CD4-positive, alpha-beta memory T cell (primary cell): Measurements from ENCODE around the gene CEP112. TPM values are rescaled to one million over a fixed set of nuclear protein-coding genes. Genes with fewer than 3 reads are reported as not detected.
A peak's percentile ranks its signal among the peaks of the same experiment; 100 is the strongest.

Experiments
- CTCF ChIA-PET: fragments of 350-600 bp; sonication (Branson Sonifier 250); formaldehyde crosslinking; loops from one replicate; lab custom pipeline; 2021; ENCODE audit warnings: inconsistent platforms; ENCODE audit not compliant: partially characterized antibody; lab: Charles Lee
- POLR2A ChIA-PET: fragments of 350-600 bp; sonication (Branson Sonifier 250); formaldehyde crosslinking; loops from one replicate; lab custom pipeline; 2021; ENCODE audit not compliant: partially characterized antibody; lab: Charles Lee
- DNase-seq, 5 donors: peaks; one replicate each; pipeline versions ENCODE4 v3.0.0 to v3.0.0-alpha.2; 2020 to 2022; ENCODE audit warnings: mixed read lengths in 1 of 5
- H3K27ac ChIP-seq: one replicate; pipeline ENCODE4 v1.7.0; 2013; ENCODE audit warnings: low read depth, low read length
- H3K27me3 ChIP-seq: 2 replicates; pipeline ENCODE4 v1.7.0; 2013; ENCODE audit warnings: mild to moderate bottlenecking, low read length, moderate library complexity; ENCODE audit not compliant: insufficient read depth
- H3K36me3 ChIP-seq: 2 replicates; pipeline ENCODE4 v1.7.0; 2013; ENCODE audit warnings: mild to moderate bottlenecking, low read length, moderate library complexity; ENCODE audit not compliant: insufficient read depth
- H3K4me1 ChIP-seq: 2 replicates; pipeline ENCODE4 v1.7.0; 2013; ENCODE audit warnings: mild to moderate bottlenecking, low read length, moderate library complexity; ENCODE audit not compliant: insufficient read depth
- H3K4me3 ChIP-seq, 2 donors: one replicate each; pipeline ENCODE4 v1.7.0; 2013; ENCODE audit warnings: low read length in 2 of 2, mild to moderate bottlenecking in 1 of 2
- H3K9me3 ChIP-seq, 2 donors: one replicate each; pipeline ENCODE4 v1.7.0; 2013; ENCODE audit warnings: low read length in 2 of 2, control low read depth in 1 of 2; ENCODE audit not compliant: control insufficient read depth in 1 of 2
- H3K27ac Mint-ChIP-seq, 7 donors: one replicate each; pipeline ENCODE4 v1.8.0; 2020 to 2021; ENCODE audit warnings: mixed read lengths in 7 of 7, mild to moderate bottlenecking in 6 of 7, inconsistent platforms in 3 of 7, moderate library complexity in 3 of 7
- H3K27me3 Mint-ChIP-seq, 2 donors: one replicate each; pipeline ENCODE4 v1.8.0; 2020 to 2021; ENCODE audit warnings: mixed read lengths in 2 of 2
- H3K36me3 Mint-ChIP-seq, 2 donors: one replicate each; pipeline ENCODE4 v1.8.0; 2020 to 2021; ENCODE audit warnings: mixed read lengths in 2 of 2, inconsistent platforms in 1 of 2, mild to moderate bottlenecking in 1 of 2
- H3K4me1 Mint-ChIP-seq, 4 donors: one replicate each; pipeline ENCODE4 v1.8.0; 2020 to 2021; ENCODE audit warnings: mixed read lengths in 4 of 4, mild to moderate bottlenecking in 1 of 4
- H3K4me3 Mint-ChIP-seq, 8 donors: one replicate each; pipeline ENCODE4 v1.8.0; 2020 to 2021; ENCODE audit warnings: mixed read lengths in 8 of 8, mild to moderate bottlenecking in 7 of 8, moderate library complexity in 6 of 8, inconsistent platforms in 3 of 8
- H3K9me3 Mint-ChIP-seq, 8 donors: one replicate each; pipeline ENCODE4 v1.8.0; 2020 to 2021; ENCODE audit warnings: mixed read lengths in 8 of 8, mild to moderate bottlenecking in 5 of 8, inconsistent platforms in 3 of 8, moderate library complexity in 1 of 8
- intact Hi-C: fragments of 100-400 bp; cut with micrococcal nuclease; formaldehyde crosslinking; loops from one replicate; pipeline ENCODE4 v1.15.1; 2023
- polyA plus RNA-seq, 2 donors: library from polyadenylated mRNA; unstranded; fragments of 300-500 nt; fragmentation: Illumina TruSeq; gene quantifications; one replicate each; pipeline ENCODE4 v1.2.3, GENCODE V29; 2021
- total RNA-seq, 2 experiments: library from RNA; stranded (reverse); gene quantifications; one replicate each; pipeline ENCODE4 v1.2.3, GENCODE V29; 2021

Gene CEP112
- total and polyA plus RNA-seq, 4 experiments from 2014 or later, result 0.34 to 3.9 (median 1.4) TPM

- intact Hi-C loops, result loop anchor here (10.0 kb wide), 1 partner anchor 345 kb away; no protein-coding TSS in a partner anchor
- ChIA-PET POLR2A (no interaction called here), CTCF (interaction anchor here (8.6 kb wide), 1 partner anchor 505 kb away, joined by 69 read pairs; no protein-coding TSS in a partner anchor)
- no peaks in the 10 kb centered on the region for H3K27me3 ChIP-seq
- H3K36me3 ChIP-seq, result no peaks in the 10 kb centered on the region
- Mint-ChIP-seq H3K9me3 (peaks cover 0 to 24% (median 17%) of the 10 kb centered on the region in 8 donors), H3K4me3 (no peak overlapping the region), H3K27me3 (no peaks in the 10 kb centered on the region), H3K4me1 (no peaks in the 10 kb centered on the region), H3K27ac (no peak overlapping the region), H3K36me3 (no peaks in the 10 kb centered on the region)
- DNase-seq, result no peak
- H3K9me3 ChIP-seq, result no peaks in the 10 kb centered on the region
- H3K4me3 ChIP-seq, result no peak overlapping the region
- H3K27ac ChIP-seq, result no peak overlapping the region
- no peaks in the 10 kb centered on the region for H3K4me1 ChIP-seq
Observed at GRCh38 chr17:65799454-65799853, 392.5 kb downstream of the CEP112 start.

GRCh38 chr17:65797809-65798208, 394.1 kb downstream of the CEP112 start:
- Histone ChIP-seq H3K4me1 (no peaks in the 10 kb centered on the region), H3K27ac (no peak overlapping the region), H3K4me3 (no peak overlapping the region), H3K9me3 (no peaks in the 10 kb centered on the region), H3K36me3 (no peaks in the 10 kb centered on the region), H3K27me3 (no peaks in the 10 kb centered on the region)
- H3K9me3 Mint-ChIP-seq, result peaks cover 0 to 20% (median 15%) of the 10 kb centered on the region in 8 donors
- no peaks in the 10 kb centered on the region for H3K4me1 Mint-ChIP-seq
- H3K27ac Mint-ChIP-seq, result peak overlapping the region in 1 of 7 donors; percentile 43
- POLR2A ChIA-PET, result no interaction called here
- intact Hi-C loops, result loop anchor here (10.0 kb wide), 1 partner anchor 343 kb away; no protein-coding TSS in a partner anchor
- H3K27me3 Mint-ChIP-seq, result no peaks in the 10 kb centered on the region
- H3K36me3 Mint-ChIP-seq, result no peaks in the 10 kb centered on the region
- CTCF ChIA-PET, result interaction anchor here (0.9 to 8.6 kb wide), 2 partner anchors 258 to 504 kb away, joined by 3 to 69 read pairs; no protein-coding TSS in a partner anchor
- DNase-seq, result peak in 4 of 5 donors; percentile 1 to 12 (median 9)
- H3K4me3 Mint-ChIP-seq, result no peak overlapping the region

GRCh38 chr17:65797101-65797500, 394.8 kb downstream of the CEP112 start:
- no peaks in the 10 kb centered on the region for H3K36me3 Mint-ChIP-seq
- no peaks in the 10 kb centered on the region for H3K36me3 ChIP-seq
- ChIA-PET CTCF (interaction anchor here (0.7 to 8.6 kb wide), 8 partner anchors 9 to 565 kb away, joined by 3 to 69 read pairs (median 3); no protein-coding TSS in a partner anchor), POLR2A (no interaction called here)
- no peaks in the 10 kb centered on the region for H3K4me1 Mint-ChIP-seq
- H3K4me3 Mint-ChIP-seq, result no peak overlapping the region
- no peaks in the 10 kb centered on the region for H3K27me3 Mint-ChIP-seq
- H3K4me3 ChIP-seq, result no peak overlapping the region
- no peaks in the 10 kb centered on the region for H3K9me3 ChIP-seq
- no peaks in the 10 kb centered on the region for H3K27me3 ChIP-seq
- DNase-seq, result no peak
- intact Hi-C loops, result loop anchor here (10.0 kb wide), 1 partner anchor 342 kb away; no protein-coding TSS in a partner anchor
- no peak overlapping the region for H3K27ac ChIP-seq
- peaks cover 0 to 14% (median 9%) of the 10 kb centered on the region in 8 donors for H3K9me3 Mint-ChIP-seq
- H3K4me1 ChIP-seq, result no peaks in the 10 kb centered on the region
- H3K27ac Mint-ChIP-seq, result no peak overlapping the region

- H3K4me1 Mint-ChIP-seq, result no peaks in the 10 kb centered on the region
- POLR2A ChIA-PET, result no interaction called here
- Histone ChIP-seq H3K4me3 (no peak overlapping the region), H3K4me1 (no peaks in the 10 kb centered on the region), H3K27ac (no peak overlapping the region), H3K36me3 (no peaks in the 10 kb centered on the region), H3K9me3 (no peaks in the 10 kb centered on the region), H3K27me3 (no peaks in the 10 kb centered on the region)
- no peaks in the 10 kb centered on the region for H3K9me3 Mint-ChIP-seq
- no peaks in the 10 kb centered on the region for H3K36me3 Mint-ChIP-seq
- H3K4me3 Mint-ChIP-seq, result no peak overlapping the region
- peak in 4 of 5 donors; percentile 11 to 18 (median 13) for DNase-seq
- no peak overlapping the region for H3K27ac Mint-ChIP-seq
- H3K27me3 Mint-ChIP-seq, result no peaks in the 10 kb centered on the region
- intact Hi-C loops, result loop anchor here (1.0 to 10.0 kb wide), 3 partner anchors 238 to 500 kb away; no protein-coding TSS in a partner anchor
- CTCF ChIA-PET, result interaction anchor here (0.9 to 8.6 kb wide), 9 partner anchors 10 to 563 kb away, joined by 3 to 69 read pairs (median 4); no protein-coding TSS in a partner anchor
Observed at GRCh38 chr17:65794572-65794971, 397.4 kb downstream of the CEP112 start.

GRCh38 chr17:65790241-65790640, 401.7 kb downstream of the CEP112 start:
- no peaks in the 10 kb centered on the region for H3K36me3 ChIP-seq
- H3K27ac ChIP-seq, result no peak overlapping the region
- no peak for DNase-seq
- POLR2A ChIA-PET, result no interaction called here
- H3K27ac Mint-ChIP-seq, result no peak overlapping the region
- no peak overlapping the region for H3K4me3 ChIP-seq
- no peaks in the 10 kb centered on the region for H3K9me3 ChIP-seq
- intact Hi-C loops, result loop anchor here (10.0 kb wide), 1 partner anchor 335 kb away; no protein-coding TSS in a partner anchor
- H3K4me3 Mint-ChIP-seq, result no peak overlapping the region
- H3K27me3 ChIP-seq, result no peaks in the 10 kb centered on the region
- no peaks in the 10 kb centered on the region for H3K27me3 Mint-ChIP-seq
- no peaks in the 10 kb centered on the region for H3K36me3 Mint-ChIP-seq
- CTCF ChIA-PET, result no interaction called here
- H3K4me1 Mint-ChIP-seq, result no peaks in the 10 kb centered on the region
- H3K4me1 ChIP-seq, result no peaks in the 10 kb centered on the region
- no peaks in the 10 kb centered on the region for H3K9me3 Mint-ChIP-seq

GRCh38 chr17:65787503-65787902, 404.4 kb downstream of the CEP112 start:
- Mint-ChIP-seq H3K27ac (no peak overlapping the region), H3K4me3 (no peak overlapping the region), H3K36me3 (no peaks in the 10 kb centered on the region), H3K9me3 (no peaks in the 10 kb centered on the region), H3K27me3 (no peaks in the 10 kb centered on the region), H3K4me1 (no peaks in the 10 kb centered on the region)
- ChIA-PET CTCF (interaction anchor here (0.8 kb wide), 1 partner anchor 9 kb away, joined by 3 read pairs; no protein-coding TSS in a partner anchor), POLR2A (no interaction called here)
- Histone ChIP-seq H3K27me3 (no peaks in the 10 kb centered on the region), H3K36me3 (no peaks in the 10 kb centered on the region), H3K4me3 (no peak overlapping the region), H3K27ac (no peak overlapping the region), H3K9me3 (no peaks in the 10 kb centered on the region), H3K4me1 (no peaks in the 10 kb centered on the region)
- no peak for DNase-seq
- intact Hi-C loops, result no loop called here

- Histone ChIP-seq H3K9me3 (no peaks in the 10 kb centered on the region), H3K36me3 (no peaks in the 10 kb centered on the region), H3K4me1 (no peaks in the 10 kb centered on the region), H3K27me3 (no peaks in the 10 kb centered on the region), H3K27ac (no peak overlapping the region), H3K4me3 (no peak overlapping the region)
- Mint-ChIP-seq H3K9me3 (peaks cover 0 to 4% (median 0%) of the 10 kb centered on the region in 8 donors), H3K4me3 (no peak overlapping the region), H3K27ac (no peak overlapping the region), H3K4me1 (no peaks in the 10 kb centered on the region), H3K36me3 (no peaks in the 10 kb centered on the region), H3K27me3 (peaks cover 0 to 3% of the 10 kb centered on the region in 2 donors)
- DNase-seq, result no peak
- ChIA-PET CTCF (no interaction called here), POLR2A (no interaction called here)
- intact Hi-C loops, result no loop called here
Observed at GRCh38 chr17:65786479-65786878, 405.5 kb downstream of the CEP112 start.
